NCI-H2227 treated with DMSO at 0.1 percent for 48 hours (cell line): ENCODE data around the gene CIRBP.
"Not testable (repeated sequence)": the region's sequence is repeated elsewhere in the genome, so short reads cannot be mapped to it uniquely, and the experiment has no call there.

ENCODE experiments used
- DNase-seq: peaks from one replicate; lab custom pipeline; 2025; lab: John Stamatoyannopoulos, UW

CIRBP gene

DNA sequence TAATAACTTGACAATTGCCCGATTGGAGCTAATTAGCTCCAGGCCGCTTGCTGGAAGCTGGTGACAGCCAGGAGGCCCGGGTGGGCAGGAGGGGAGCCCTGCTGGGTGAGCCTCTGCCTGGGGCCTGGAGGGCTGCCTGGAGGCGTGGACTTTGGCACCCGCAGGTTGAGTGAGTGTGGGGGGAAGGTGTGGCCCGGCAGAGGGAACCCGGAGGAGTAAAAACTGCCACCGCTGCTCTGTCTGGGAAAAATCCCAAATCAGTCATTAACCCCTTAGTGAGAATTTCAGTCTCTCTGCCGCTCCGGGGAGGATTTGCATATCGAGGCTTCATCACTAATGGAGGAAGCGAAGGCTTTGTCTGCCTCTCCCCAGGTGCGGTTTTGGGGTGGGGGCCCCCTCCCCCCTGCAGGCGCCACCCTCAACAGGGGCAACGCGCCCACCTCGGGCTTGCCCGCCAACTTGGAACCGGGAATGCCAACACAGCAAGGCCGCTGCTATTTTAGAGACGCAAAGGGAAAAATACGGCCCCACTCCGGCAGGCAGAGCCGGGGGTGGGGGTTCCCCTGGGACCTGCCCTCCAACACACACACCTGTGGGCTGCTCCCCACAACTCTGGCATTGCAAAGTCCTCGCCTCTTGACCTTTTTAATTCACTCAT lies 22.8 kb downstream of the CIRBP start:
- no peak for DNase-seq

DNA sequence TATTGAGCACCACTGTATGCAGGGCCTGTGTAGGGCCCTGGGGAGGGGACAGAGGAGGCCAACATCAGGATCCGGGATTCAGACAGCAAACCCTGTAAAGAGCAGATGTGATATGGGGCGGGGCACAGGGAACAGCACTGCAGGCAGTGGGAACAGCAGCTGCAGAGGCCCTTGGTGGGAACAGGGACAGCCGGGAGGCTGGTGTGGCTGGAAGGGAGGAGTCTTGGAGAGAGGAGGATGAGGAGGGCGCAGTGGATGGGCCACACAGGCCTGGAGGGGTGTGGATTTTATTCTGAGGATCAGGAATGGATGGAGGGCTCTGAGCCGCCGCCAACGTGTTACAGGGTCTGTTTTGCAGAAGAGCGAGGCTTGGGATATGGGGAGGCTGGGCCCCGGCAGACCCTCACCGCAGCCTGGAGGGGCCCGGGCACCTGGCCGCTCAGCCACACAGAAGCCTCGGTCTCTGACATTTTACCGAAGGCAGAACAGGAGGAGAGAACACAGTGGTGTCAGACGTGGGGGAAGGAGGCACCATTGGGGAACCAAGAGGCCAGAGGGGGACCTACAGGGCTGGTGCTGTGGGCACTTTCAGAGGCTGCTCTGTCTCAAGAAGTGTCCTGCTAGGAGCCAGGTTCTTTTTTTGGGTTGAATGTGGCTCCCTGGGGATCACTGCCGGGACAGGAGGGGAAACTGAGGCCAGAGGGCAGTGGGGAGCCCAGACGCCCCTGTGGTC lies 23.5 kb downstream of the CIRBP start:
- no peak for DNase-seq

DNA sequence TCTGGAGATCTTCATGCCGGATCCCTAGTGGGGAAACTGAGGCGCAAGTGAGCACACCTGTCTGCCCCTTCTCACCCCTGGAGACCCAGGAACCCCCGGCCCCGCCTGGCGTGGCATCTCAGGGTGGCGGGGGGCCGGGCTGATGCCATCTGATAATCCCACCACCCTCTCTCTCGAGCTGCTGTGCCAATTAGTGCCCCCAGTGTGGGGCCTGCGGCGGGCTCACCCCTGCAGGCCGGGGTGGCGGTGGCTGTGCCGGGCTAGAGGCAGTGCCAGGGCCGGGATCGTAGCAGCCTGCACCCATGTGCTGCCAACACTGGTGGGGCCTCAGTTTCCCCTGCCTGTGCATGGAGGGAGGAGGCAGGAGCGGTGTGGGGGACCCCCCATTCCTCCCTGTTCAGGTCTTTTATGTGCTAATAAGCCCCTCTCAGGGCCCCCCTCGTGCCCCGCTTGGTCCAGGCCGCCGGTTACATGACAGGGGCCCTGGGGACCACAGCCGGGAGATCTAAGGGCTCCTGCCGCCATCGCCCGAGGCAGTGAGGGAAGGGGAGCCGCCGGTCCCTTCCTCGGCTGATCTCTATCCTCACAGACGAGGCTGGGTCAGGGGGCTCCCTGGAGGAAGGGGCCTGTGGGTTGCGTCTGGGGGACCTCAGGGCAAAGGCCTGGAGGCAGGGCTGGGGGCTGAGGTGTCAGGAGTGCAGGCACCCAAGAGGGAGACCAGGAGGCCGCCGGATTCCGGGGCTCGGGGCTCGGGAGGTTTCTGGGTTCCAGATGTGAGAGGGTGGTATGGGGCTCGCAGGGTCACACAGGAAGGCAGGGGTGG lies 24.9 kb downstream of the CIRBP start:
- DNase-seq, result no peak

DNA sequence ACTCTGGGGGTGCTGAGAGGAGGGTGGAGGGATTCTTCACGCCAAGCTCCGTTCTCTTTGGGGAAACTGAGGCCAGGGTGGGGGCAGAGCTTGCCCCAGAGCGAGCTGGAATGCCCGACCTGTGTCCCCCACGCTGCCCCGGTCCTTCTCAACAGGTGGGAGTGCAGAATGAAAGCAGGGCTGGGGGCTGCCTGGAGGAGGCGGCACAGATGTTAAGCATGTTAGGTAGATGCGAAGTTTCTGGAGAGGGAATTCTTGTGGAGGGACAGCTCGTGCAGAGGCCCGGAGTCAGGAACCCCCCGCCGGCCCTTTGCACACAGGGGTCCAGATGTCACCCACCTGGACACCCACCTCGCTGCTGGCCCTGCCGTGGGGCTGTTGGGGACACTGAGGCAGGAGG lies 25.6 kb downstream of the CIRBP start:
- DNase-seq, result no peak

DNA sequence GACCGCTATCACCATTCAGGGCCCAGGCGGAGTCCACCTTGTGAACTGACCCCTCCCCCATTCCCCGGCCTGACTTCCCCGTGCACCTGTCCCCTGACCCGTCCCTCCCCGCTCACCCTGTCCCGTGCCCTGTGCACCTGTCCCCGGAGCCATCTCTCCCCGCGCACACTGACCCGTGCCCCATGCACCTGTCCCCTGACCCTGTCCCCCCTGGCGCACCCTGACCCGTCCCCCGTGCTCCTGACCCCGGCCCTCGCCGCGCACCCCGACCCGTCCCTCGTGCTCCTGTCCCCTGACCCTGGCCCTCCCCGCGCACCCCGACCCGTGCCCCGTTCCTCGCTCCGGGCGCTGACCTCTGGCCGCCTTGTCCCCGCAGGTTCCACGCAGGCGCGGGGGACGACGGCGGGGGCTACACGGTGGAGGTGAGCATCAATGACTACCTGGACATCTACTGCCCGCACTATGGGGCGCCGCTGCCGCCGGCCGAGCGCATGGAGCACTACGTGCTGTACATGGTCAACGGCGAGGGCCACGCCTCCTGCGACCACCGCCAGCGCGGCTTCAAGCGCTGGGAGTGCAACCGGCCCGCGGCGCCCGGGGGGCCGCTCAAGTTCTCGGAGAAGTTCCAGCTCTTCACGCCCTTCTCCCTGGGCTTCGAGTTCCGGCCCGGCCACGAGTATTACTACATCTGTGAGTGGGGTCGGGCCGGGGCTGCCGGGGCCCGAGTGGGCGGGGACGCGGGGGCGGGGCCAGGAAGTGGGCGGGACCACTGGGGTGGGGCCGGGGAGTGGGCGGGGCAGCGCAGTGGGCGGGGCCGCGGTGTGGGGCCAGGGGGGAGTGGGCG lies 26.3 kb downstream of the CIRBP start:
- no peak for DNase-seq

DNA sequence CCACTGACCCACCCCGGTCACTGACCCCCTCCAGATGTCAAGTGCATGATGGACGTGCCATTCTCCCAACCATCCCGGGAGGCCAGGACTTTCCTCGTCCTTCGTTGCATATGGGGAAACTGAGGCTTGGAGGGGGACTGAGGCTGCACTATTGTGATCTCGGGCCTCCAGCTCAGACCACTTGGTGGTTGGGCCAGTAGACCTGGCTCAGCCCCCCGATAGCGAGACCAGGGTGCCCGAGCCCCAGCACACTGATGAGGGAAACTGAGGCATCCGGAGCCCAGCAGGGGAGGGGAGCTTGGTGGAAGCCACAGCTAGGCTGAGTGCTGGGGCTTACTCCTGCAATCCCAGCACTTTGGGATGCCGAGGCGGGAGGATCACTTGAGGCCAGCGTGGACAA lies 26.9 kb downstream of the CIRBP start:
- no peak for DNase-seq

DNA sequence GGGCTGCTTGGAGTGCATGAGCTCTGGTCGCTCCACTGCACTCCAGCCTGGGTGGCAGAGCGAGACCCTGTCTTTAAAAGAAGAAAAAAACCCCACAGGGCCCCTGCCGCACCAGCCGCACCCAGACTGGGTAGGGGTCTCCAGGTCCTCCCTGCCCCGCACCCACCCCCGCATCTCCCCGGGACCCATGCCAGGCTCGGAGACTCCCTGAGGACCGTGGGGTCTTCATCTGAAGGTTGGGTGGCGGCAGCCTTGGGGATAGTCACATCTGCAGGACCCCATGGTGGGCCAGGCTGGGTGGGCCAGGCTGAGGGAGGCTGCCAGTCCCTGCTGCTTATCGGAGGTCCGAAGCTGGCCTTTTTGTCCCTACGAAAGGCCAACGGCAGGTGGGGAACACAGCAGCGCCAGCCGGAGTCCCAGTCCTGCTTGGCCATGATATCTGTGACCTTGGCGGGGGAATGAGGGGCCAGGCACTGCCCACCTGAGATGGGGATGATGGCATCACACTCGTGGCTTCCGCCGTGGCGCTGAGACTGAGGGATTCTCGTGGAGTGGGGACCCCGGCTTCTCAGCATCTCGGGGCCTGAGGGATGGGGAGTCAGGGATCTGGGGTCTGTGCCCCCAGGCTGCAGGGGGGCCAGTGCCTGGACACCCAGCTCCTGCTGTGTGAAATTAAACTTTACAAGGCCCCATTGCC lies 27.6 kb downstream of the CIRBP start:
- no peak for DNase-seq

DNA sequence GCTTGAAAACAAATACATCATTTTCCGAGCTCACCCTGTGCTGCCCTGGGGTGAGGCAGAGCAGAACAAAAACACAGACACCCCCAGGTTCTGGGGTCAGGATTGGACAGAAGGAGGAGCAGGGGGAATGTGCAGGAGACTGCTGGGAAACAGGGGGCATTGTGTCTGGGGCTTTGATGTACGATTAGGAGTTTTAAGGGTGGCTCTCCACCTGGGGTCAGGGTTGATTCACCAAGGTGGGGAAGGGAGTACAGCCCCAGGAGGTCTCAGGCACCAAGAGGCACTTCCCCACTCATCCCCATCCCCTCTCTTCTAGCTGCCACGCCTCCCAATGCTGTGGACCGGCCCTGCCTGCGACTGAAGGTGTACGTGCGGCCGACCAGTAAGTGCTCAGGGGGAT lies 29.1 kb downstream of the CIRBP start:
- DNase-seq, result no peak

DNA sequence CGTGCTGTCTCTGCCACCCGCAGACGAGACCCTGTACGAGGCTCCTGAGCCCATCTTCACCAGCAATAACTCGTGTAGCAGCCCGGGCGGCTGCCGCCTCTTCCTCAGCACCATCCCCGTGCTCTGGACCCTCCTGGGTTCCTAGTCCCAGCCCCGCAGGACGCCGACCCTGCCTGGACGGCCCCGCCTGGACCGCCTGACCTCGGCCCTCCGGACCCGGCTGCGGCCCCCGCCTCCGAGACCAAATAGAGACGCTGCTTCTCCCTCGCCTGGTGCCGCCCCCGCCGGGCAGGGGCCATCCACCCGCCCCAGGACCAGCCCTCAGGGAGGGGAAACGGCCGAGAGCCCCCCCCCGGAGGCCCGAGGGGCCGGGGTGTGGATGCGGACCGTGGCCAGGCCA lies 30.7 kb downstream of the CIRBP start:
- DNase-seq, result no peak

DNA sequence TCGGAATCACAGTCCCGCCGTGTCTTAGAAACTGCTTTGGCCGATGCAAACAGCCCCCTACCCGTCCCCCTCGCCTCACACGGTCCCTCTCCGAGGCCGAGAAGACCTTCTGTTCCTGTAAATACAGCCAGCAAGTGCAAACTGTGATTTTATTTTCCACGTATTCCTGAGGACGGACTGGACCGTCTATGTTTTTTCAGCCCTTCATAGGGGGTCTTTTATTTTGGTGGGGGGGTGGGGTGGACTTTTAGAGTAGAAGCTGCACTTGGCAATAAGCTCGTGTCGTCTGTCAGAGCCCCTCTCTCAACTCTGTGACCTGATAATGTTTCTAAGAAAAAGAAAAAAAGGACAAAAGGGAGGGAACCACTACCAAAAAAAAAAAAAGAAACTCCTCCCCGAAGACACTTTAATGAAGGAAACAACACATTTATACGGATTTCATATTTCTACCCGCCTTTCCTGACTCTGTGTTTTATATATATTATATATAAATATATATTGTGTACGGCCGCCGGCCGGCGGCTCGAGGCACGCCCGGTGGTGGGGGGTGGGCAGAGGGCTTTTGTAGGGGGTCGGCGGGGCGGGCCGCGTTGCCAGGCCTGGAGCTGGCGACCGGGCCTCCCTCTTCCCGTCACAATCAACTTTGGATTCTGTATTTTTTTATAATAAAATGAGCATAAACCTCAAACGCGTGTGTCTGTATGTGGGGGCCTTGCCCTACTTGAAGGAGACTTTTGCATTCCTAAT lies 31.8 kb downstream of the CIRBP start:
- DNase-seq, result no peak

DNA sequence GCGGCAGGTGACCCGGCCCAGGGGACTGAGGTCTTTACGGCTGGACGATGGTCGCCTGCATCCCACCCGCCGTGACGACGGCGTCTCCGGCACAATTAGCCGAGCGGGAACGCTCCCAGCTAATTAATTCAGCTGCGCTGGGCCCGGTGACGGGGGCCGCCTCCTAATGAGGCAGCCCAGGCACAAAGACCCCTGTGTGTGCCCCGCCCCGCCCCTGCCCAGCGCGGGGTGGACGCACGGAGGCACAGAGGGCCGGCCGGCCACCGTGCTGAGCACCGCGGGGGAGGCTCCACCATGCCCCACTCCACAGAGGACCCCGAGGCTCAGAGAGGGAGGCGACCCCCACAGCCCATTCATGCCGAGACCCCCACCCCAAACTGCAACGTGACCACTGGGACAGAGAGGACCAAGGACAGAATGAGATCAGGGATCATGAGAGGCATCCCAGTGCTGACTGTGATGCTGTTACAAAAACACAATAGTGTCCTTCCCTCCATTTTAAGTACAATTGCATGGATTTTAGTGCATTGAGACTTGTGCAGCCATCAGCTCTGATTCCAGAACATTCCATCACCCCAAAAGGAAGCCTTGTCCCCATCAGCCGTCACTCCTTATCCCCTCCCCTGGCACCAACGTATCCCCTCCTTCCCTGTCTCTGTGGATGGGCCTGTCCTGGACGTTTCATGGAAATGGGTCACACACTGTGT lies 33.6 kb downstream of the CIRBP start:
- DNase-seq, result no peak

DNA sequence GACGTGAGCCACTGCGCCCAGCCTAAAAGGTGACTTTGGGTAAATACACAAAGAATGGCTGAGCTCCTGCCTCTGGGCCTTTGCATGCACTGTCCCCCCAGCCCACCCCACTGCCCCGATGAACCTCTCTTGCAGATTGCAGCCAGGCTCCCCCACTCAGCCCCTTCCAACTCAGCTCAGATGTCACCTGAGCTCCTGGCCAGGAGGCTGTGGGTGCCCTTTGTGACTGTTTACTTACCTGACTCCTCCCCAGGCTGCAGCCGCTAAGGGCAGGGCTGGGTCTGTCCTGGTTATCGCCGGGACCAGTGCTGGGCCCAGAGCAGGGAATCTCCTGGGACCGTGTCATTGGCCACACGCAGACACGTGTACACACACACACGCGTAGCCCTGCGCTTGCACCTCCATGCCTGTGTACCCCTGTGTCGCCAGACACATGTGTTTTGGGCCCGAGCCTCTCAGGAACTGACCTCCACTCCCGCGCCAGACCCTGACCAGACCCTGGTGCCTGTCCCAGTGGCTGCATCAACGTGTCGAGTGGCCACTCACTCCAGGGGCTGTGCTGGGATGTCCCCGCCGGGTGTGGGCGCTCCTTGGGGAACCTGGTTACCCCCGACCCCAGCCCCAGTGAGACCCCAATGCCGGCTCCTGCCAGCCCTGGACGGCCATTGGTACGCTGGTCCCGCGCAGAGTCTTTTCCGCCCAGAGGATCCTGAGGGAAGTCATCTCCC lies 35.2 kb downstream of the CIRBP start:
- DNase-seq, result no peak

DNA sequence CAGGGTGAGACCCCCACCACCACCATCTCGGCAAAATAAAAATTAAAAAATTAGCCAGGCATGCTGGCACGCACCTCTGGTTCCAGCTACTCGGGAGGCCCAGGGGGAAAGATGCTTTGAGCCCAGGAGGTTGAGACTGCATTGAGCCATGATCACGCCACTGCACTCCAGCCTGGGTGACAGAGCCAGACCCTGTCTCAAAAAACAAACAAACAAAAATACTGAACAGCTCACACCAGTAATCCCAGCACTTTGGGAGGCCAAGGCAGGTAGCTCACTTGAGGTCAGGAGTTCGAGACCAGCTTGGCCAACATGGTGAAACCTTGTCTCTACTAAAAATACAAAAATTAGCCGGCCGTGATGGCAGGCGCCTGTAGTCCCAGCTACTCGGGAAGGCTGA lies 36.2 kb downstream of the CIRBP start:
- not testable (repeated sequence) for DNase-seq

DNA sequence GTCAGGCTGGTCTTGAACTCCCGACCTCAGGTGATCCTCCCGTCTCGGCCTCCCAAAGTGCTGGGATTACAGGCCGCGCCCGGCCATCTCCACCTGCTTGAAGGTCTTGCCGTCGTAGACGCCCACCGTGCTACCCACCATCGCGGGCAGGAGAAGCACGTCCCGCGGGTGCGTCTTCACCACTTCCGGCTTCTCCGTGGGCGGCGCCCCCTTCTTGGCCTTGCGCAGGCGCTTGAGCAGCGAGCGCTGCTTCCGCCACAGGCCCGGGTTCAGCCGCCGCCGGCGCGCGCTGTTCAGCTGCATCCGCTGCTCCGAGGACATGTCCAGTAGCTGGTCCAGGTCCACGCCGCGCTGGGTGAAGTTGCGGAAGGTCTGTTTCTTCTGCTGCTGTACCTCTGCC lies 38.2 kb downstream of the CIRBP start:
- DNase-seq, result no peak

DNA sequence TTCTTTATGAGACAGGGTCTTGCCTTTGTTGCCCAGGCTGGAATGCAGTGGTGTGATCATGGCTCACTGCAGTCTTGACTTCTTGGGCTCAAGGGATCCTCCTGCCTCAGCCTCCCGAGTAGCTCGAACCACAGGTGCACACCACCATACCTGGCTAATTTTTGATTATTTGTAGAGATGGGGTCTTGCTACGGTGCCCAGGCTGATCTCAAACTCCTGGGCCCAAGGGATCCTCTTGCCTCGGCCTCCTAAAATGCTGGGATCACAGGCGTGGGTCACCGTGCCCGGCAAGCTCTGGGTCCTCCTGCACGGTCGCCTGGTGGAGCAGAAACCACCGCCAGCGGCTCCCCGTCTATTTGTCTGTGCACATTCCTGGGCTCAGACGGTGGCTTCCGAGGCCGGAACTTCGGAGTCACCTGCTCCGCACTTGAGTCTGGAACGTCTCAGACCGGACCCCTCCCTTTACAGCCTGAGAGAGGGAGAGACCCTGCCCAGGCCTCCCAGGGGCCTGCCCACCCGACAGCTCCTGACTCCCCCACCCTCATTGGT lies 38.7 kb downstream of the CIRBP start:
- DNase-seq, result no peak

DNA sequence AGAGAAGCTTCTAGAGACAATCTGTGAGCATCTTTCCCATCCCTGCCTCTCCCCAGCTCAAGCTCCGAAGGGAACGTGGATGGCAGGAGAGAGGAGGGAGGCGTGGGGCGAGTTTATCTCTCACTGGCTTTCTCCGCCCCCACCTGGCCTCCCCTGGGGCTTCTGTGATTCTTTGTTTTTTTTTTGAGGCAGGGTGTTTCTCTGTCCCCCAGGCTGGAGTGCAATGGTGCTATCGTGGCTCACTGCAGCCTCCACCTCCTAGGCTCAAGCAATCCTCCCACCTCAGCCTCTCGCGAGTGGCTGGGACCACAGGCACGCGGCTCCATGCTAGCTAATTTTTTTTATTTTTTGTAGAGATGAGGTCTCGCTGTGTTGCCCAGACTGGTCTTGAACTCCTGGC lies 39.6 kb downstream of the CIRBP start:
- no peak for DNase-seq

DNA sequence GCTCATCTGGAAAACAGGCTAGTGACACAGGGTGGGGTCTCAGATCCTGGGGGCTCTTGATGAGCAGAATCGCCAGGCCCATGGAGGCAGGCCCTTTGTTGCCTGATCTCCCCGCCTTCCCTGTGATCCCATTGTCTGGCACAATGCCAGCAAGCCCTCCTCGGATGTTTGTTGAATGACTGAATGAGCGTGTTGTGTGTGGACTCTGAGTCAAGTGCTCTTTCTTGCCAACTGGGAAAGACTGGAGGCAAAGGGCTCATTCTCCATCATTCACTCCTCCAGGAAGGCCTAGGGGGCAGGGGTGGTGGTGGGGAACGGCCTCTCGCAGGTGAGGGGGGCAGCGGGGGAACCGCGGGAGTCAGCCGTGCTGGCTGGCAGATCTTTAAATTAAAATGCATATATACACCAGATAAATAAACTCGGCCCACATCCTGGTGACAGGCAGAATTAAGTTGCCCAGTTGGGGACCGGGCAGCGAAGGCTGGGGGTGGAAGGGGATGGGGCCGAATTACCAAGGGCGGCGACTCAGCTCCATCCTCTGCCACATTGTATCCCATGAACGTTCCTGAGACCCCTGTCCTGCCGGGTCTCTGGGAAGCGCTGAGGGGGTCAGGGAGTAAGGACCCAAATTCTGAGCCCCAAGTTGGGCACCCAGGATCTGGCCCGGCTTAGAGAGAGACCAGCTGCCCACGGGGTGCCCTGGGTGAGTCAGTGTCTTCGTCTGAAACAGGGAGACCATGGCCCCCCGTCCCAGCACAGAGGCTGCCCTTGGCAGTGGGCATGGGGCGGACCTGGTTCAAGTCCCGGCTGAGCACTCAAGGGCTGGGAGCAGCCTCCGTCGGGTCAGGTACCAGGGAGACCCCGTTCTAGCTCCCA lies 41.1 kb downstream of the CIRBP start:
- no peak for DNase-seq

DNA sequence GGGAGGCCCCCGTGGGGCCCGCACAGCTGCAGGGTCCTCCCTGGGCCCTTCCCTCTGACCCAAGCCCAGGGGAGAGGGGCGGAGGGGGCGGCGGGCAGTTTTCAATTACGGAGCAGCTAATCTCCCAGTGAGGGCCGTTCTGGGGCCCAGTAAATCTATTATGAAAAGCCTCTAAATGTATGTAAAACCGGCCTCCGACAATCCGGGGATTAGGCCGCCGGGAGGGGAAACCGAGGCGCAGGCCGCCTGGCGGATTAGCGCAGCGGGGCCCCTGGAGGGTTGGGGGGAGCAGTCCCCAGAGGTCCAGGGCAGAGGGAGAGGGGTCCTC lies 41.7 kb downstream of the CIRBP start:
- no peak for DNase-seq
